HuH-7 (cell line): ENCODE results near the gene DPP10.

ENCODE experiments used
- DNase-seq: peaks from one replicate; pipeline ENCODE4 v3.0.0; 2011; ENCODE audit warnings: low spot score

DPP10 gene

DNA sequence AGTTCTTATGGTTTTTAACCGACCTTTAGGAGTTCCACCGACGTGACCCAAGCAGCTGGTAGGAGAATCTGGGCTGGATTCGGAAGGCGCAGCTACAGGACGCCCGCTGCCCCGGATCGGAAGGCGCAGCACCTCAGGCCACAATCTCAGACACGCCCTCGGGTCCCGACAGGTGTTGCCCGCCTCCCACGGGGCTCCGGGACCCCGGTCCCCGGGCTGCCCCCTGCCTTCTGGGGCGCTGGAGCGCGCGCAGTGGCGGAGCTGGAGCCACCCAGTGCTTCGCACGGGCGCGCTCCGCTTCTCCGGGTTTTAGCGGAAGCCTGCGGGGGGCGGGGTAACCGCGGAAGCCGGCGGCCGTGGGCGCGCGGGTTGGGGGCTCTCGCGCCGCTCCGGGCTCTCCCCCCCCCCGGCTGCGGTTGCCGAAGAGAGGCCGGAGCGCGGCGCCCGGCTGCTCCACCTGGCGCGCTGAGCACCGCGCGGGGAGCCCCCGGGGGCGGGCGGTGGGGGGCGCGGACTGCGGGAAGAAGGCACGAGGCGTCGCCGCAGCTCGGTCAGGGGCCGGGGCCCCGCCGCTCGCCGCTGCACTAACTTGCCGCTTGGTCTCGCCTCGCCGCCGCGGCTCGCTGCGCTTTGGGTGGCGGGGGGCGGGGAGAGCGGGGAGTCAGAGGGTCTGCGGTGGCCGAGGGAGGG, 718.8 kb downstream of the DPP10 start:
- no peak for DNase-seq

DNA sequence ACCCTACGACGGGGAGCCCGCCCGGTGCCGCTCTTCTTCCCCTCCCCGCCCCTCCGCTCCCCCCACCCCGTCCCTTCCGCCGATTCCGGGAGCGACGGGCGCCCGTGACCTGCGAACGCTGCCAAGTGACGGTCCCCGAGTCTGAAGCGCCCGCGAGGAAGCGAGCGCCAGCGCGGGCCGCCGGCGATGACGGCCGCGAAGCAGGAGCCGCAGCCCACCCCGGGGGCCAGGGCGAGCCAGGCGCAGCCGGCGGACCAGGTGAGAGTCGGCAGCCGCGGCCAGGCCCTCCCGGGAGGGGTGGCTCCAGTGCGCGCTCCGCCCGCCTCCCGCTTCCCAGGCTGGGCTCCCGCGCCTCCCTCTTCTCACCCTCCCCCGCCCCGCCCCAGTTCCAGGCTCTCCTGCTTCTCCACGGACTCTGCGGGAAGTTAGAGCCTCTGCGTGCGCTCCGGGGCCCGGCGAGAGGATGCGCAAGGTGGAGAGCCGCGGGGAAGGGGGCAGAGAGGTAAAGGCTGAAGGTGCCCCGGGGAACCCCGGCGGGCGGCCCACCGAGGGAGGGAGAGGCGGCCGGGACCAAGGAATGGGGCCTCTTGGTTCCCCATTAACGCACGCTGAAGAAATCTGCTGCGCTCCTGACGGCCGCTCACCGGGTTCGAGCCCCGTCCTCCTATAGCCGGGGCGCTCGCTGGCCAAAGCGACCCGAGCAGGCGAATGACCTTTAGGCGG, 719.5 kb downstream of the DPP10 start:
- DNase-seq, result no peak

DNA sequence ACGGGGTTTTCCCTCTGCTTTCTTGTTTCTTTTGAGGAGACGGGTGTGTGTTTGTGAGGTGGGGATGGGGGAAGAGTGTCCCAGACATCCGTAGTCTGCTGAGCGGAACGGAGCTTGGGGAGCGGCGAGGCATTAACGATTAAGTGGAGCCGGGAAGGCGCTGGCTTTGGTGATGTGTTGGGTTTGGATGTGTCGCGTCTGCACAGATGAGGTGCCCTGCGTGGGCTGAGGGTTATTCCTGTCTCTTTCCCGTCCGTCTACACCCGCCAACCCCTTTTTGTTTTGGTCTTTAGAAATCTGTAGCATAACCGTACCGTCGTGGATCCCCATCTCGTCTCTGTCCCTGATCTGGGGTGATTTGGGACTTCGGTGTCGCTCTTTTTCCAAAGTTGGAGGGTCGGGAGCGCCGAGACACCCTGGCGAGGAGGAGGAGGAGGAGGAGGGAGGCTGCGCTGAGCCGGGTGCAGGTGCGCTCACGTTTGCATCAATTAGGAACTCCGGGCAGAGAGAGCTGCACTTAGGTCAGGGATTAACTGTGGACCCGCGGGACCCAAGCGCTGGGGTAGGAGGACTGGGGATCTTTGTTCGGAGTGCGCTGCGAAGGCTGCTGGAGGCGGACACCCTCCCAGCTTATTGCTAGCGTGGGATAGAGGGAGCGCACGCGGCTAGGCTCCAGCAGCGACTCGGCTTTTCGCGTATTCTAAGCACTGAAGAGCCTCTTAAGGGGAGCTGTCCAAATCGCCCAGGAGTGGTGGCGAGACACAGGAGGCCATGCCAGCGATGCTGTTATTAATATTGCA, 720.3 kb downstream of the DPP10 start:
- no peak for DNase-seq

DNA sequence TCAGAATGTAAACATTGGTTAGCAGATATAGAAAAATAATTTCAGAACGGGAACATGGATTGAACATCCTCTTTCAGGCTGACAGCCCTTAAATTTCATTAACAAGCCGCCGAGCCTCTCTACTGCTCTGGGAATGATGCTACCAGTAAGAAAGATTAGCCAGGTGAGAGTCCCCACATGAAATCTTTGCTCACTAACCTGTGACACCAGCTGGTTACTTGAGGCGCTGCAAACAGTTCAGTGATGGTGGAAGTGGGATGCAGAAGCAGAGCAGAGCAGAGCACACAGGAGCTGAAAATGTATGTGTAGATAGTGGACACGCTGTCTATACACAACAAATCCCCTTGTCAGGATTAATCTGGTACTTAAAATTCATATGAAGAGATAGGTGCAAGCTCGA, 721.1 kb downstream of the DPP10 start:
- DNase-seq, result no peak

DNA sequence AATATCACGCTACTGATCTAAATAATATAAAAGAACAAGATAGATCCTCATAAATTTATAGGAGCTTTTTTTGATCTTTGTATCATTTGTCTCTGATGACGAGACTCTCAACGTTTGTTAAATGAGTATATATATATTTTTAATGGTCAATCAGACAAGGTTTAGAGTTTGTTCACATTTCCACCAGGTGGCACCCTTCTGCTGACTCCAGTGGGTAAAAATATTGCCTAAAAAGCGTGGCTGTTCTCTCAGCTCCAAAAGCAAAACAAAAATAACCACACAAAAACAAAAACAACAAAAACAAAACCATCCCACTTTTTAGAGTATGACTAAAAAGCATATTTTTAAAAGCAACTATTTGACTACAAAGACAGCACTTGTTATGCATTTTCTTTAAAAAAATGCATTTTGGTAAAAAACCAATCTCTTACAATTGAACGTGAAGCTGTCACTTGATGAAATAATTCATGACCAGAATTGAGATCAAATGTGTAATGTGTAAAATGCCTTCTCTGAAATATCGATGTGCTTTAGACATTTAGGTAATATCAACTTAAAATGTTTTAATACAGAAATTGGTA, 723.2 kb downstream of the DPP10 start:
- DNase-seq, result peak; percentile 15

DNA sequence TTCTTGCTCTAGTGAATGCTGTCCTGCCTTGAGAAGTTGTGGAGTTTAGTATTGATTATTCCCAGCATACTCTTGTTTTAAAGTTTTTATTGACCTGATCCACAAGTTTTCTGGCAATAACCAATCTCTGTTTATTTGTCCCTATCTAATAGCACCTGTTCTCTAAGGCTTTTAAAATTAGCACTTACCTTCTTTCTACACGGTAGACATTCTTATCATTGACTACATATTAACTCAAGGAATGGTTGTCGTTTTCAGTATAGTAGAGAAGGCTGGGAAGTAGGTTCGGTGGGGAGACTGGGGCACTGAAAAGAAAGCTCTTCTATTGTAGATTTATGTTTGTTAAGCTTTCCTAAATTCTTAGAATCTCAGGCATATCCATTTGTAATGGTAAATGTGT, 726.0 kb downstream of the DPP10 start:
- no peak for DNase-seq

DNA sequence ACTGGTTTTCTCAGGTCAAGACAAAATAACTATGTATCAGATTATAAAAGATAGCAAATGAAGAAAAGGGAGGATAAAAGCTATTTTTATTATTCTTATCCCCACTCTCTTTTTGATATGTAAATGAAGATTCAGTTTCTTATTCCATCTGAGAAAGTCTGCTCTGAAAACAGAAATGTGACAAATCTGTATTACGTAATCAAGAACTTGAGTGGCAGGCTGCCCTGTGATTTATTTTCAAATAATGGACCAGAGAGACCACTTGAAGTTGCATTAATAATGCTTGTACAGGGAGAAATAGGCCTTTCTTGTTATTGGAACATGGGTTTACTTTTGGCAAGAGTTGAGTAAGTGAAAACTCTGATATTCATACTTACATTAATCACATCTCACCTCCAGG, 727.4 kb downstream of the DPP10 start:
- no peak for DNase-seq

DNA sequence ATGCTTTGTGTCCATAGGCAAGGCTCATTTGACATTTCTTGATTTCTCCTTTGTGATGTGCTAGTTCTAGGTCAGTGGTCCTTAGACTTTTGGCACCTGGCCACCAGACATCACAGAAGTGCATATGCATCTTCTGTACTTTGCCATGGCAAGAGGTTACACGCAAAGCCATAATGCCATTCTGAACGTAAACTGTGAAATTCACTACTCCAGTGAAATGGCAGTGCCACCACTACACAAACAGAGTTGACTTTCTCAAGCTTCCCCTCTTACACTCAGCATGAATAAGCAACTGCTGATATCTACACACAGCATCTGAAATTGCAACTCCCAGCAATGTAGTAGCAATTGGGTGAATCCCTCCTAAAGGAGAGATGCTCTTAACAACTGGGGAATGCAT, 729.3 kb downstream of the DPP10 start:
- DNase-seq, result no peak

DNA sequence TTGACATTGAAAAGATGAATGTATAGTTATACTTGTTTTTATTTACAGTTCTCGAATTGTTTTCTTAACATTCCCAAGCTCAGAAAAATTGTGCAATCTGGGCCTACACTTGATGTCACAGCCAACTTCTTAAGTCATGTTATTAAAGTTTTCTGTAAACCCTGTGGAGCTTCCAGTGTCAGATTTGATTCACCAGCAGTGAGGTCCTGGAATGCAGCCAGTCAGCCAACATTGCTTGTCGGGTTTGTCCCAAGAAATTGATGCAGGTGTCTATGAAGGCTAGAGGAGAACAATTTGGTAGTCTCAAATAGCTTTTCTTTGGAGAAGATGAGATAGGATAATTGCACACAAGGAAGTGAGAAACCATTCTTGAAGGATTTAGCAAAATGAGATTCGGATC, 732.2 kb downstream of the DPP10 start:
- no peak for DNase-seq

DNA sequence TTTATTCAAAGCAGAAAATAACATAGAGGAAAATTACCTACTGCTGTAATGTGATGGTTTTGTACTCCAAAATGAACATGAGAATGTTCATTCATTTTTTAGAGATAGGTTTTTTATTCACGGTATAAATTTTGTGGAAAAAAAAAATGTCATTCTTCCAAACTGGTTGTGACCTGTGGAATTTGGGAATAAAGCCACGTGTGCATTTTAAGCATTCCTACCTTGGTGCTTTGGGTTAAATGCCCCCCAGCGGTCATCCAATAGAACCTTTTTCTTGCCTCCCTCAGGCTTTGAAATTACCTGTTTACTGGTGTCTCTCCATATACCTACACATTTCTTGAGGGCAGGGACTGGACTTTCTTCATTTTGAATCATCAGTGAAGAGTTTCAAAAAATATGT, 740.7 kb downstream of the DPP10 start:
- DNase-seq, result no peak

DNA sequence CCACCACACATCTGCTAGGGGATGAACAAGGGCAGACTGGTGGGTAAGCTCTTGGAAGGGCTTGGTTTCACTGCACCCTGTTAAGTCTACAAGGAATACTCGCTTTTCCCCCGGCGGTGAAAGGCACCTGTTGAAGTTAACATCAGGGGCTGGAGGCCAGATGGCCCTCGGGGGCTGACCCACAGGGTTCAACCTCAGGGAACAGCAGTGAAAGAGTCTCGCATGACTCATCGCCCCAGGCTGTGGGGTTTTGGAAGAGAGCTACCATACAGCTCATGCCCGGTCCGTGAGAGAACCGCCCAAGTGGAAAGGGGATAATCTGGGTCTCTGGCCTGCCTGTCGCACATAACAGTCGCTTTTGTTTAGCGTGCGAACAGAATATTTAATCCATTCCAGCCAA, 748.0 kb downstream of the DPP10 start:
- DNase-seq, result no peak

DNA sequence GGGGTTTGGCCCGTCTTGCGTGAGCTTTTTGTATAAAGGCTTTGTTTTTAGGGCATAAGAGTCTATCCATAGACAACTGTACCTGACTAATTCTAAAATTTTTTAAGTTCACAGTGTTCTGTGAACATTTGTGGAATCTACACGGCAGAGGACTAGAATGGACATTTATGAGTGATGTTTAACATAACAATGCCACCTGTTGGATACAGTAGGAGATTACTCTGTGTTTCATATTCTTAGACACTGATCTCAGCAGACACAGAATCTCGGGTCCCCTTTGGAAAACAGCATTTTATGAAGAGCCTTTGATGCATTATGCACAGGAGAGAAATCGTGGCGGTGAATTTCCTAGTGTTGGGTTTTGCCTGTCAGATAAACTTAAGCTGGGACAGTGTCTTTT, 752.2 kb downstream of the DPP10 start:
- DNase-seq, result no peak

DNA sequence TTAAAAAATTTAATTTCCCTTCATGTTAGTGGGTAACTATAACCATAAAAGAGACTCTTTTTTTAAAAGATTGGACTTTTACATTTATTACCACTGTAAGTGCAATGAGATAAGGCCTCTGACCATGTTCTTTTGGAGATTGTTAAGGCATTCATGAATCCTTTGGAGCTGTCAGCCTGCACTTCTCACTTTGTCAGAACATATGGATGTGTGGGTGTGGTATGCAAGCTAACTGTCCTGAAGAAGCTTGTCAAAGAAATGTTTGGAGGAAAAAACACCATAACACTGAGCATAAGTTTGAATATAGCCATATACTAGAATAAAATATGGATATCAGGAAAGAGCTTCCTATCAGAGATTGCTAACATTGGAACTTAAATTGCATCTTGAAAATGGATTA, 754.1 kb downstream of the DPP10 start:
- DNase-seq, result no peak

DNA sequence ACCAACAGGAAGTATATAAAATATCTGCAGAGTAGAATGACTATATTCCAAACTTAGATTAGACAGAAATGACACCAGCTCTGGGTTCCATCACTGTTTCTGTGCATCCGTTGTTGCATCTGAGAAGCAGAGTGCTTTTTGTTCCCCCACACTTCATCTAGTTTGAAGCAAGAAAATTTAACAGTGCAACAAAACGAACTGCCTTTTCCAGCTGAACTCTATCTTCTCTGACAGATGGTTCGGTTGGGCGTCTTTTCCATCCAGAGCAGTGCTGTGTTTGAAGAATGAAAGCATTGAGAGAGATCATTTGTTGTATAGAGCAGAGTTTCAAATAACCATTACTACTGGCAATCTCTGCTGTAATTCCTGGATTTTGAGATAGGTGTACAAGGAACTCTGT, 757.5 kb downstream of the DPP10 start:
- no peak for DNase-seq

DNA sequence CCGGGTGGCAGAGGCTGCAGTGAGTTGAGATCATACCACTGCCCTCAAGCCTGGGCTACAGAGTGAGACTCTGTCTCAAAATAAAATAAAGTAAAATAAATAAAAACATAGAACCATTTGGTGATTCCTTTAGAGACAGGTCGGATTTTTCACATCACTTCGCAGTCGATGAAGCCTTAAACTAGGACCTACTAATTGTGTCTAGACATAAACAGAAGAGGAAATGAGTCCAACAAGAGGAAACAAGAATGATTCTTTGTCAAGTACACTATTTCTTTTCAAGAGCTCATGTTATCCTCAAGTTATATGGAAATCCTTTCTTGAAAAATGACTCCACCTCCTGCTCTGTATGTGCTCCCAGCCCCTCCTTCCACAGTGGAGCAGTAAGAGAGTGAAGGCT, 758.9 kb downstream of the DPP10 start:
- no peak for DNase-seq

DNA sequence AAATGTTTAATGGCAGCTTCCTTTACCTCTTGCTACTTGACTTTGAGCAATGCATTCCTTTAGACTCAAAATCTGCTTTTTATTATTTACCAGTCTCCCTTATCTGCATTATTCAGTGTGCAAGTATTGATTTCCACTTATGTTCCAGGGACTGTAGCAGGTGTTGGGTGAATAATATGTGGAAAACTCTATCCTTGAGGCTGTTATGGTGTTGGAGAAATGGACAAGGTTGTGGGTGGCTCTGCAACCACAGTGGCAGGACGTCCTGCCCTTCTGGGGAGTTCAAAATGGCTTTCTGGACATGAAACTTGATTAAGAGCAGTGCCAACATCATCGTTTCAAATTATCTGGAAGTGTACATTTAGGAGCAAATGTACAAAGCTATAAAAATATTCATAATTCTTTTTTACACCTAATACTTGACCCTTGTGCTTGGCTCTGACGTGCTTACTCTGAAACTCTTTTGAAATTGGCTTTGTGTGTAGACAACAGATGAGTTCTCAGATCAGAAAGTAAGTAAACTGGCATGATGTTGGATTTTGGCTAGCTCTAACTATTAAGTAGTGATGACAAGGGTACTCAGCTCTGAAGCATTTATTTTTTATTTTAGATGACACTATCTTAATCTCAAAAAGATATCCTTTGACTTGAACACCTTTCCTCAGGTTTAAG, 766.2 kb downstream of the DPP10 start:
- no peak for DNase-seq

DNA sequence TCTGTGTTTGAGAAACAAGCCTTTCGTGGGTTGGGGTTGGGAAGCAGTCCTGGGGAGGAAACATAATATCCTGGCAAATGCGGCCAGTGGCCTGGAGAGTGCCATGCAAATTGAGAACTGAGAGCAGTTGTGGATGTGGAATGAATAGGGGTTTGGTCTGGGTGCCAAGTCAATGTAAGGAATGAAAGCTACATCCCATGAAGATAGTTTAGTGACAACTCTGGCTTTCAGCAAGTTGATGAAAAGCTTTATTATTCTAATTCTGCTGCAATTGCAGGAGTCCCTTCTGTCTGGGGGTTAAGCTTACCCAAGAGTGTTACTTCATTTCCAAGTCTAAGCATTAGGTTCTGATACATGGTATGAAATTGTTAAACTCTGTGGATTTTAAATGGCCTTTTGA, 771.6 kb downstream of the DPP10 start:
- DNase-seq, result no peak

DNA sequence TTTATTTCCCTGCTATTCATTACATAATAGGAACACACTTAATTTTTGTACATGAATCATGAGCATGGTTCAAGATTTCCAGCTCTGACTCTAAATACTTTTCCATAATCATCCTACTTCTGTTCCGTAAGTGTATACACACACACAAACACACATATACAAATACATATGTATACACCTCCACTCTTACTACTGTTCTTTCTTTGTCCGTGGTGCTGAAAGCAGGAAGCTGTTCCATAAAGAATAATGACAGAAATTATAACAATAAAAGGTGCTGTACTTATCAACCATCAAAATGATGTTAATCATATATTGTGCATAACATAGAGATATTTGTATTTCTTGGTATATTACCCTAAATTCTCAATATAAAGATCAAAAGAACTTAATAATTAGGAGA, 776.9 kb downstream of the DPP10 start:
- no peak for DNase-seq

DNA sequence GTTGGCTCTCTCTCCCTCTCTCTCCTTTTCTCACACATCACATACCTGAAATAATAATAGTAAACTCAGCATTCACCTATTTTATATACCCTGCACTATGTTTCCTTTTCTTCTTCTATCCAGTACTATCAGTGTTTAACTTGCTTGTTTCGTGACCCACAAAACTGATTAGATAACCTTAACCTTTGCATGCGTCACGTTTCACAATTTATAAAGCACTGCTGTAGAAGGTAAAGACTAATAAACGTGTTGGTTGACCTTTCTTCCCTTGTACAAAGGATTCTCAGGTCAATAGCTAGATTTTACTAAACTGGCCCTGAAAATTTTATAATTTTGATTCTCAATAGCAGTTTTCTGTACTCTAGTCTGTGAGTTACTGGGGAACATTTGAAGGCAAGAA, 791.7 kb downstream of the DPP10 start:
- DNase-seq, result no peak

DNA sequence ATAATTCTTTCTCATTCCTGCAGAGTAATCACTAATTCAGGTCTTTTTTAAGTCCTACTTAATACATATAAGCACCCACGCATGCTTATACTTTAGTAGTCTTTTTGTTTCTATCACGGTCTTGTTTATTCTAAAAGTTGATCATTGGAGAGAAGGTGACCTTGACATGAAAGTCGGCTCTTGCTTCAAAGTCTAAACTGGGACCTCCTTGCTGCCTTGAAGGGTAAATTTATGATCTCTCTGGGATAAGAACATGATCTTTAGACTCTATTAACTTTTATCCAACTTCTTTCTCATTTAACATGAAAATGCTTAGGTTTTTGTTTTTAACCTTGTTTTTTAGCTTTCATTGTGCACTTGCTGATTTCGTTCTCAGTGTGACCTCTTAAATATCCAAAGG, 792.3 kb downstream of the DPP10 start:
- DNase-seq, result no peak

DNA sequence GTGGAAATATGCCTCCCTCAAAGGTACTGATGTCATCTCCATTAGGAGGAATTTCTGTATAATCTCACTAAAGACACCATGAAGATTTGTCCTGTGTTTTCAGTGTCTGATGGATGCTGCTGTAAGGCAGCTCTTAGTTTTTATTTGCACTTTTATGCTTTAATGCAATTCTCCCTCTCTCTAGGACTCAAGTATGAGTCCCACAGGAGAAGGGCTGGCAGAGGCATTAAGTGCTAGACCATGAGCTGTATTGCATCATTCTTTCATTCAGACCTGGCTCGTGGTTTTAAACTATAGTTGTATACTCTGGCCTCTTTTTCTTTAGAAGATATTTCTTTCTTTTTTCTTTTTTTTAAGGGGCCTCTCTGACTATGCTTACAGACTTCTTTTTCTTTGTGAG, 805.6 kb downstream of the DPP10 start:
- no peak for DNase-seq

DNA sequence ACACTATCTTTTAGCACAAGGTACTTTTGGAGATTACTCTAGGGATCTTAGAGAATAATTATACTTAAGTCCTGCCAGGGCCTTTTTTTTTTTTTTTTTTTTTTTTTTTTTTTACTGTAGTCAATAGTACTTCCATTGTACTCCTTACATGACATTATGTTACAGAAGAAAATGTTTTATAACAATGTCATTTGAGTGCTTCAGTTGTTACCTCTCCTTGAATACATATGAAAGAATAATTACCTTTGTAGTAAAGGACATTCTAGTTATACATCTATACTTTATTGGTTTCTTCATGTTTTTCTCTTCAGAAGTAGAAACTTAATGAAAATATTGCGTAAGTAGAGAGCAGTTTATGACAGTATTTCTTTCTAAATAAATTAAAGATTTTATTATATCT, 834.9 kb downstream of the DPP10 start:
- no peak for DNase-seq
